Esophagus squamous epithelium (tissue), 5 donors: ENCODE data around the gene CDH18. TPM values are rescaled to one million over a fixed set of nuclear protein-coding genes. Genes with fewer than 3 reads are reported as not detected.

Source experiments
- DNase-seq: peaks from one replicate; lab custom pipeline; 2025; lab: John Stamatoyannopoulos, UW
- H3K27ac ChIP-seq, 4 donors: fragments of 200-600 bp; sonication (generic); one replicate each; pipeline ENCODE4 v1.5.1; 2016 to 2019; ENCODE audit warnings: mild to moderate bottlenecking in 1 of 4
- H3K27me3 ChIP-seq, 4 donors: fragments of 200-600 bp; sonication (generic); 1 replicate in 3 of 4; 2 replicates in 1 of 4; pipeline versions ENCODE4 v1.5.1 to v1.6.0; 2017 to 2021; ENCODE audit warnings: antibody characterized with exemption in 1 of 4
- H3K36me3 ChIP-seq, 3 donors: fragments of 200-600 bp; sonication (generic); one replicate each; pipeline ENCODE4 v1.5.1; 2016 to 2019
- H3K4me1 ChIP-seq, 3 donors: fragments of 200-600 bp; sonication (generic); one replicate each; pipeline ENCODE4 v1.5.1; 2017 to 2019
- H3K4me3 ChIP-seq, 4 donors: fragments of 200-600 bp; sonication (generic); 1 replicate in 3 of 4; 2 replicates in 1 of 4; pipeline ENCODE4 v1.5.1; 2016 to 2019; ENCODE audit warnings: mild to moderate bottlenecking in 2 of 4, moderate library complexity in 1 of 4
- H3K9me3 ChIP-seq, 3 donors: fragments of 200-600 bp; sonication (generic); one replicate each; pipeline ENCODE4 v1.5.1; 2016 to 2019
- CTCF ChIP-seq, 6 experiments: fragments of 450-650 bp in 4 of 6; fragments of 200-600 bp in 2 of 6; sonication (generic) in 2 of 6; IDR thresholded peaks; one replicate each; pipeline ENCODE4 v1.5.1; 2016 to 2019; ENCODE audit warnings: antibody characterized with exemption in 6 of 6, mild to moderate bottlenecking in 4 of 6, moderate library complexity in 4 of 6
- POLR2A ChIP-seq, 4 donors: fragments of 450-650 bp; IDR thresholded peaks; one replicate each; pipeline ENCODE4 v1.6.1; 2017; ENCODE audit warnings: antibody characterized with exemption in 4 of 4, mild to moderate bottlenecking in 4 of 4, moderate library complexity in 3 of 4
- WGBS, 2 donors: methylation state at CpG; one replicate each; pipeline ENCODE4 v1.1.5; 2018; 5-methylcytosine and 5-hydroxymethylcytosine counted together
- intact Hi-C: fragments of 100-400 bp; cut with DNase I; formaldehyde crosslinking; loops from one replicate; pipeline ENCODE4 v1.15.0; 2022
- total RNA-seq, 4 donors: library from RNA; depleted of rRNA; stranded (reverse); fragments of >200 nt; gene quantifications; one replicate each; pipeline ENCODE4 v1.1.0, GENCODE V29; 2016
- donor health status: DM: yes; HTN: yes; CAD: no.

Gene CDH18
- total RNA-seq, 4 donors from 2014 or later = not detected

- H3K27me3 ChIP-seq = no peaks in the 10 kb centered on the region
- no peak overlapping the region for H3K4me3 ChIP-seq
- no peak for DNase-seq
- 74 to 76% methylated on average over 1 of the region's 1 CpG for WGBS, 2 donors
- H3K36me3 ChIP-seq = no peaks in the 10 kb centered on the region
- H3K9me3 ChIP-seq = peaks cover 0 to 10% (median 0%) of the 10 kb centered on the region in 3 donors
- no peak overlapping the region for H3K27ac ChIP-seq
- intact Hi-C loops = no loop called here
- H3K4me1 ChIP-seq = no peaks in the 10 kb centered on the region
- TF ChIP-seq POLR2A (IDR thresholded peaks at IDR 0.05) = no peak
Observed at GRCh38 chr5:20017021-20017420, 29.0 kb upstream of the CDH18 start.

GRCh38 chr5:20000416-20000815, 12.4 kb upstream of the CDH18 start:
- no peak for DNase-seq
- Histone ChIP-seq H3K4me1 (no peaks in the 10 kb centered on the region), H3K4me3 (no peak overlapping the region), H3K36me3 (no peaks in the 10 kb centered on the region), H3K27me3 (no peaks in the 10 kb centered on the region), H3K9me3 (no peaks in the 10 kb centered on the region), H3K27ac (no peak overlapping the region)
- TF ChIP-seq POLR2A (IDR thresholded peaks at IDR 0.05) (no peak), CTCF (IDR thresholded peaks at IDR 0.05) (no peak)
- intact Hi-C loops = no loop called here

GRCh38 chr5:19988457-19988856, 457 bp upstream of the CDH18 start:
- no peak for TF ChIP-seq CTCF (IDR thresholded peaks at IDR 0.05)
- no peak for TF ChIP-seq POLR2A (IDR thresholded peaks at IDR 0.05)
- no peak overlapping the region for H3K27ac ChIP-seq
- H3K4me3 ChIP-seq = peak overlapping the region in 1 of 4 donors; percentile 46
- H3K4me1 ChIP-seq = peaks cover 0 to 9% (median 4%) of the 10 kb centered on the region in 3 donors
- H3K27me3 ChIP-seq = peaks cover 0 to 17% (median 0%) of the 10 kb centered on the region in 4 donors
- 25 to 48% methylated on average over 9 to 12 of the region's 12 CpGs for WGBS, 2 donors
- intact Hi-C loops = no loop called here
- H3K9me3 ChIP-seq = no peaks in the 10 kb centered on the region
- DNase-seq = no peak
- no peaks in the 10 kb centered on the region for H3K36me3 ChIP-seq

- WGBS, 2 donors = 79 to 87% methylated on average over 2 of the region's 2 CpGs
- Histone ChIP-seq H3K36me3 (no peaks in the 10 kb centered on the region), H3K9me3 (no peaks in the 10 kb centered on the region), H3K4me3 (no peak overlapping the region), H3K27ac (no peak overlapping the region), H3K4me1 (peaks cover 0 to 9% (median 4%) of the 10 kb centered on the region in 3 donors), H3K27me3 (peaks cover 0 to 17% (median 0%) of the 10 kb centered on the region in 4 donors)
- intact Hi-C loops = no loop called here
- DNase-seq = no peak
- TF ChIP-seq POLR2A (IDR thresholded peaks at IDR 0.05) = no peak
Observed at GRCh38 chr5:19986806-19987205, 1.2 kb downstream of the CDH18 start.

DNA sequence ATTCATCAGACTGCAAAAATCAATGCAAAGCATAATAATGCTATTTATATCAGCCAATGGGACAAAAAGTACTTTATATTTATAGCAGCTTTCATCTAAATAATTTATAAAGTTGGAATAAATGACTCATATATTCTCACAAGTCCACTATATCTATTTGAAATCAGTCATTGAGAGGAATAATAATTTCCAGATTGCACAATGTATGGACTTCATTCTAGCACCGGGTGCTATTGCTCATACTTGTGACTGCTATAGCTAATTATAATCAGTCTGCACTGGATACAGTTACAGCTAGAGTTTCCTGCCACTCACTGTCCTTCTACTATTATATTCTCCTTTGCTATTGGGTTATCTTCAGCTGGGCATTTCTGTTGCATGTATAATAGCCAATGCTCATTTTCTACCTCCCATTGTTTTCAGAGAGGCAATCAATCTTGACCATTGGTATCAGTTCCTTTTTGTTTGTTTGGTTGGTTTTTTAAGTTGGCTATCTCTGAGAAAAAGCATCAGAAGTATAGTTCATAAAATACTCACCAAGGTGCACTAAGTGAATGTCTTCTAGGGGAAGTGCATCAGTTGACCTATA, 1.9 kb downstream of the CDH18 start:
- no peak for DNase-seq
- no peaks in the 10 kb centered on the region for H3K36me3 ChIP-seq
- peaks cover 0 to 9% (median 4%) of the 10 kb centered on the region in 3 donors for H3K4me1 ChIP-seq
- H3K27me3 ChIP-seq = peaks cover 0 to 17% (median 0%) of the 10 kb centered on the region in 4 donors
- H3K9me3 ChIP-seq = no peaks in the 10 kb centered on the region
- intact Hi-C loops = no loop called here
- H3K4me3 ChIP-seq = no peak overlapping the region
- TF ChIP-seq CTCF (IDR thresholded peaks at IDR 0.05) (no peak), POLR2A (IDR thresholded peaks at IDR 0.05) (no peak)
- WGBS, 2 donors = 28 to 45% methylated on average over 1 of the region's 1 CpG
- no peak overlapping the region for H3K27ac ChIP-seq

- intact Hi-C loops = no loop called here
- WGBS, 2 donors = 53 to 66% methylated on average over 2 of the region's 2 CpGs
- no peak overlapping the region for H3K4me3 ChIP-seq
- no peaks in the 10 kb centered on the region for H3K4me1 ChIP-seq
- no peaks in the 10 kb centered on the region for H3K27me3 ChIP-seq
- no peak for TF ChIP-seq CTCF (IDR thresholded peaks at IDR 0.05)
- TF ChIP-seq POLR2A (IDR thresholded peaks at IDR 0.05) = no peak
- H3K36me3 ChIP-seq = no peaks in the 10 kb centered on the region
- H3K27ac ChIP-seq = no peak overlapping the region
- H3K9me3 ChIP-seq = no peaks in the 10 kb centered on the region
- no peak for DNase-seq
Observed at GRCh38 chr5:19978476-19978875, 9.5 kb downstream of the CDH18 start.
